Upper lobe of left lung (tissue), 4 donors: ENCODE data around the gene KHDC3L.

Source experiments
- CTCF ChIP-seq, 6 experiments: fragments of 450-650 bp in 4 of 6; fragments of 200-600 bp in 2 of 6; sonication (generic) in 2 of 6; IDR thresholded peaks; one replicate each; pipeline ENCODE4 v1.5.1; 2016 to 2019; ENCODE audit warnings: antibody characterized with exemption in 6 of 6
- POLR2A ChIP-seq, 4 donors: fragments of 450-650 bp; IDR thresholded peaks; one replicate each; pipeline ENCODE4 v1.5.1; 2016 to 2017; ENCODE audit warnings: antibody characterized with exemption in 4 of 4, mild to moderate bottlenecking in 2 of 4

DNA sequence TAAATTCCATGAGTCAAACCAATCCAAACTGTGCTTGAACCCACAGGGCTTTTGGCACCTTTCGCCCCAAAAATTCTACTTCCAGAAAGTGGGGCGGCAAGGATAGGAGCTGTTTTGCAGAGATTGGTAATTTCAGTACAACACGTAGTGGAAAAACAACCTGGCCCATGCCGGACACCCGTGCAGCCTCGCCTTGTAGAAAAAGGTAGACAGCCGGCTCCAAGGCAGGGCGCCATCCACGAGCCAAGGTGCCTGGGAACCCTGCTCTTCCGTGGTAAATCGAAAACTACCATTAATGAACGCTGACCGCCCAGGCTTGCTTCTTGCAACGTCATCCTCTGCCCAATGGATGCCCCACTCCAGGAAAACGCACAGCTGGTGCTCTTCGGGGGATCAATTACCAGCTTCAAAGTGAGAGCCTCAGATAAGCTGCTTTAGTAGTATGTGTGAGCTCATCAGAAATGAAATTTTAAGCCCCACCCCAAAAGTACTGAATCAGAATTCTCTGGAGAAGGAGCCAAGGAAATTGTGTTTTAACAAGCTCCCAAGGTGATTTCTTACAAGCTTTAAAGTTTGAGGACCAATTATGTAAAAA, 5.4 kb downstream of the KHDC3L start:
- no peak for TF ChIP-seq CTCF (IDR thresholded peaks at IDR 0.05)
- TF ChIP-seq POLR2A (IDR thresholded peaks at IDR 0.05) = no peak
